NCI-H1694 treated with DMSO at 0.1 percent for 48 hours (cell line): ENCODE measurements around the gene DDX47.
"Not testable (repeated sequence)": the region's sequence is repeated elsewhere in the genome, so short reads cannot be mapped to it uniquely, and the experiment has no call there.

ENCODE experiments used
- DNase-seq: peaks from one replicate; lab custom pipeline; 2025; lab: John Stamatoyannopoulos, UW

The DDX47 gene

DNA sequence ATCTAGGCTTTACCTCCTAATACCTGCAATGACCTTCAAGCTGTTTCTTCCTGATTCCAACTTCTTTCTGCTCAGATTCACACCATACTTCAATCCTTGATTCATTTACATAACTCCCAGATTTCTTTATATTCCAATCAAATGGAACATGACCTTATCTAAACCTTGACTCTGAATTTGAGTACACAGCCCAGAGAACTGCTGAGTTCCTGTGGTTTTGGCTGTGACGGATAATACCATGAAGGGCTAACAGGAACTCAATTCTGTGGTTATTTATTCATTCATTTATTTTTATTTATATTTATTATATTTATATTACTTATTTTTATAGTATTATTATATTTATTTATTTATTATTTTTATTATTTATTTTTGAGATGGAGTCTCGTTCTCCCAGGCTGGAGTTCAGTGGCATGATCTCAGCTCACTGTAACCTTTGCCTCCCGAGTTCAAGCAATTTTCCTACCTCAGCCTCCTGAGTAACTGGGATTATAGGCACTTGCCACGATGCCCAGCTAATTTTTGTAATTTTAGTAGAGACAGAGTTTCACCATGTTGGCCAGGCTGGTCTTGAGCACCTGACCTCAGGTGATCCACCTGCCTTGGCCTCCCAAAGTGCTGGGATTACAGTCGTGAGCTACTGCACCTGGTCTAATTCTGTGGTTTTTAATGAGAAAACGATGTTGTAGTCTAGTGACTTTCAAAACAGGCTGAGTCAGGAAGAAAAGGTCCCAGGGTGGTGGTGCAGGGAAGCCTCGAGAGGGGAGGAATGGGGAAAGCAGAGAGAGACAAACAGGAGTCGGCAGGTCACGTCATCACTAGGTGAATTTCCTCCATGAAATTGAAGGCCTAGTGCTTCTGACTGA, 16.0 kb upstream of the DDX47 start:
- DNase-seq: no peak

DNA sequence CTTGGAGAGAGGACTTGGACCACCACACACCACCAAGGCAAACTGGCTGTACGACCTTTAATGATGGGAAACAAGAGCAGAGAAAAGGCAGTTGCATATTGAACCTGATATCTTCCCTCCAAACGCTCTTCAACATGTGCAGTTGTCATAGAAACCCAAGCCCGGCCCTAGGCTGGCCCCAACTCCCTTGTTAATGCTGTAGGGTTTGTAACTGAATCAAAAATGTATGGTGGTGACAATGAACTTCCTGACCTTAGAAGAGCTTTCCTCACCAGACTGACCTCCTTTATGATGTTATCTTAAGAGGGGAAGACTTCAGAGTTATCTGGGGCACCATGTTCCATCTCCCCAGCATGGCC, 15.4 kb upstream of the DDX47 start:
- DNase-seq: no peak

DNA sequence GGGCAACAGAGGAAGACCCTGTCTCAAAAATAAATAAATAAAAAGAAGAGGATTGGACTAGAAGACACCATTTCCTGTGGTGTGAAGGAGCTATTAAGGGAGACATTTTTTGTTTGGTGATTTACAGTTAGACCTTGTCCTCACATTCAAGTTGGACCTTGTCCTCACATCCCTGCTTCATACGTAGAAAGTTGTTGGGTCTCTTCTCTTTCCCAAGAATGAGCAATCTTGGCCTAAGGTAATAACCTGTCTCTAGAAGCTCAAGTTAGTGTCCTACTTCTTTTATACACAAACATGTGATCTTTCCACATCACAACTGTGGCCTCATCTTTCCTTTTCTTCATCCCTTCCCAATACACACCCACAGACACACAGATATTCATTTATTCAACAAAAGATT, 14.7 kb upstream of the DDX47 start:
- no peak for DNase-seq

DNA sequence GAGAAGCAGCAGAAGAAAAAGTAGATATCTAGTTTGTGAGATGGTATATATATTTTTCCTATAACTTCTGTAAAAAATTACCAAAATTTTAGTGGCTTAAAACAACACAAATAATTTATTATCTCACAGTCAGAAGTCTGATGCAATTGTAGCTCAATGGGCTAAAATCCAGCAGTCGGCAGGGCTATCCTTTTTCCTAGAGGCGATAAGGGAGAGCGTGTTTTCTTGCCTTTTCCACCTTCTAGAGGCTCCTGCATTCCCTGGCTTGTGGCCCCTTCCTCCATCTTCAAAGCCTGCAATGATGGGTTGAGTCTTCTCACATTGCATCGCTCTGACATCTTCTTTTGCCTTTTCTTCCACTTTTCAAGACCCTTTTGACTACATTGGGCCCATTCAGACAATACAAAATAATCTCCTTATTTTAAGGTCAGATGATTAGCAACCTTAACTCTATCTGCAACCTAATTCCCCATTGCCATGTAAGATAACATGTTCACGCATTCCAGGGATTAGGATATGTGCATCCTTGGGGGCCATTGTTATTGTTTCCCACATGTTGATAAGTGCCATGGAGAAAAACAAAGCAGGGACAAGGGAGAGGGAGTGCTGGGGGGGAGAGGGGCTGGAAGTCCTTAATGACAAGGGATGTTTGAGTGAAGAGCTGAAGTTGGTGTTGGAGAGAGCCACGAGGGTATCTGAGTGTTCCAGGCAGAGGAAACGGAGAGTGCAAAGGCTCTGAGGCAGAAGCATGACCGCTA, 13.8 kb upstream of the DDX47 start:
- no peak for DNase-seq

DNA sequence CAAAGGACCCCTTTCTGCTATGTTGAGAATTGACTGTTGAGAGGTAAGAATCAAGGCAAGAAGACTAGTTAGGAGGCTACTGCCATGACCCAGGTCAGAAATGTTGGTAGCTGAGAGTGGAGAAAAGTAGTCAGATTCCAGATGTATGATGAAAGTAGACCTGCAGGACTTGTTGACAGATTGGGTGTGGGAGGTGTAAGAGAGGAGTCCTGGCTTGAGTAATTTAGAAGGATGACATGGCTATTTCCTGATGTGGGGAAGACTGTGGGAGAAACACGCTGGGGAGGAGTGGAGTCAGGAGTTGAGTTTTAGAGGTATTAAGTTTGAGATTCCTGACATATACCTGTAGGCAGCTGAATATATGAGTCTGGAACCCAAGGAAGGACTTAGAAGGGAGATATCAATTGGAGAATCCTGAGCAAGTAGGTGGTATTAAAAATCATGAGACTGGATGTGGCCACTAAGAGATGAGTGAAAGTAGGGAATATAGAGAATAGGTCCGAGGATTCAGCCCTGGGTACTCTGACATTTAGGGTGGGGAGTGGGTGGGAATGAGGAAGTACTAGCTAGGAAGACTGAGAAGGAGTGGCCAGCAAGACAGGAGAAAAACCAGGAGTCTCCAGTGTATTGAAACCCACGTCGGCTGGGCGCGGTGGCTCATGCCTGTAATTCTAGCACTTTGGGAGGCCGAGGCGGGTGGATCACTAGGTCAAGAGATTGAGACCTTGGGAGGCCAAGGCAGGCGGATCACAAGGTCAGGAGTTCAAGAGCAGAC, 12.6 kb upstream of the DDX47 start:
- DNase-seq: no peak

DNA sequence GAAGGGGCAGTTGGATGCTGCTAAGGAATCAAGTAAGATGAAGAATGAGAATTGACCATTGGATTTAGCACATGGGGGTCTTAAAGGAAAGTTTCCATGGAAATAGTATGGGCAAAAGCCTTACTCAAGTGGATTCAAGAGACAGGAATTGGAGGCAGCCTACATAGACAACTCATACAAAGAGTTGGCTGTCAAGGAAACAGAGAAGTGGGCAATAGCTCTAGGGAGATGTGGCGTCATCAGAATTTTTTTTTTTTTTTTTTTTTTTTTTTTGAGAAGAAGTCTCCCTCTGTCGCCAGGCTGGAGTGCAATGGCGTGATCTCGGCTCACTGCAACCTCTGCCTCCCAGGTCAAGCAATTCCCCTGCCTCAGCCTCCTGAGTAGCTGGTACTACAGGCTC, 11.5 kb upstream of the DDX47 start:
- not testable (repeated sequence) for DNase-seq

DNA sequence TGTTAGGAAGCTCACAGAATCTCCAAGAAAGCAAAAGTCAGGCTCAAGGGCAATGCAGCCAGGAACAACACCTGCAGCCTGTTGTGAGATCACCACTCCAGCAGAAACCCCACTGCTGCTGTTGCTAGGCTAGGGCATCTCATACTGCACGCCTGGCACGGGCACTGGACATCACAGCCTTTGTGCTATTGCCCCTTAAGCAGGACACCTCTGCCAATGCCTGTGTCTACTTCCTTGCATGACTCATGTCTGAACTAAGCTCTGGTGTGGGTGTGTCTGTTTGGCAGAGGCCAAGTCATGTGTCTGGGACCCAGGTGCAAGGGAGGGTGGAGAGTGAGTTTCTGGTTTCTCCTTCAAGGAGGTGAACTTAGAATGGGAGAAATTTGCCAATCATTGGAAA, 10.0 kb upstream of the DDX47 start:
- no peak for DNase-seq

DNA sequence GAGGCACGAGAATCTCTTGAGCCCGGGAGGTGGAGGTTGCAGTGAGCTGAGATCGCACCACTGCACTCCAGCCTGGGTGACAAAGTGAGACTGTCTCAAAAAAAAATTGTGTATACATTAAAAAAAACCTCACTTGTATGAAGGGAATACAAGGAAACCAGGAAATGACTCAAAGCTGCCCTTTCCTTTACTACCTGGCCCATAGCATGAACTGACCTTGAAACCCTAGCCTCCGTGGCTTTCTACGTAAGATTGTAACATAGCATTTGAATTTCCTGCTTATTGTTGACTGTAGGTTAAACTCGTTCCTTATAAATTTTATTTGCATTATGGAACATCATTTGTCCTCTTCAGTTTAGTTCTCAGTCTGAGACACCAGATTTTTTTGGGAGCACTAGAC, 9.1 kb upstream of the DDX47 start:
- no peak for DNase-seq

DNA sequence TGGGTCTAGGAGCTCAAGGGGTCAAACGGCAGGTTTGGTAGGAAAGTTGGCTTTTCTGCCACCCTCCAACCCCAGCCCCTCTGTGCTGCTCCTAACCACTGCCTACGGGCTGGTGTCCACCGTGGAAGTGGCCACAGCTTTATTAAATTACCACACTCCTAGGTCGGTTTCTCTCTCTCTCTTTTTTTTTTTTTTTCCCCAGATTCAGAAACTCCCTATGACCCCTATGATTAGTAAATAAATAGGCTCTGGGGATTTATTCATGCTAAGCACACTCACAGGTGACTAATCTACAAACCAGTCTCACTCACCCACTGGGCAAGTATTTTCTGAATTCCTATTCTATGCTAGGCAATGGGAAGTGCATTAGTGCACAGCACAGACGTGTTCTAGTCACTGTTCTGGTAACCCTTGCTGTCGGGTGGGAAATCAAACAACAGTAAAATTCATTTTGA, 8.7 kb upstream of the DDX47 start:
- DNase-seq: no peak

DNA sequence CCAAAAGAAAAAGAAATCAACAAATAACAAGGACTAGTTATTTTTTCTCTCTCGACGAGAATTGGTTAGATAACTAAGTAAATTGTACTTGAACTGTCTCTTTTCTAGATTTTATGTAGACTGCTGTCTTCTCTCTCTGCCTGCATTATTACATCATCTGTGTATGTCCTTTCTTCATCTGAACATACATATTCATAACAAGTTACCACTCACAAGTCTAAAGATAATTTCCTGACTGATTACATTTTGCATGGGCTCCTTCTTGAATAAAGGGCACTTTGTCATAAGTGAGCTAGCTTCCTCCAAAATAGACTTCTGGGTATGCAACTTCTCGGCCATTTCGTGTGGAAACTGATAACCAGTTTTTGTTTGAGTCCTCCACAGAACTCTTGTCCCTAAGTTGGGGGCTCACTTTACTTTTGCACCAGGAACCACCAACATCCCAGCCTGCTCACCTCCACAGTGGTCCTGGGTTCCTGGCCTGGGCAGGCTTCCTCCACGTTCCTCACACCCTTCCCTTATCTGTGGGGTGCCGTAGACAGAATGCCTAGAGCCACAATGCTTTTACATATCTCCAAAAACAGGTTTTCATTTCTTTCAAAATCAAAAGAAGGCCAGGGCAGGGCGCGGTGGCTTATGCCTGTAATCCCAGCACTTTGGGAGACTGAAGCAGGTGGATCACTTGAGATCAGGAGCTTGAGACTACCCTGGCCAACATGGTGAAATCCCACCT, 6.2 kb upstream of the DDX47 start:
- no peak for DNase-seq

DNA sequence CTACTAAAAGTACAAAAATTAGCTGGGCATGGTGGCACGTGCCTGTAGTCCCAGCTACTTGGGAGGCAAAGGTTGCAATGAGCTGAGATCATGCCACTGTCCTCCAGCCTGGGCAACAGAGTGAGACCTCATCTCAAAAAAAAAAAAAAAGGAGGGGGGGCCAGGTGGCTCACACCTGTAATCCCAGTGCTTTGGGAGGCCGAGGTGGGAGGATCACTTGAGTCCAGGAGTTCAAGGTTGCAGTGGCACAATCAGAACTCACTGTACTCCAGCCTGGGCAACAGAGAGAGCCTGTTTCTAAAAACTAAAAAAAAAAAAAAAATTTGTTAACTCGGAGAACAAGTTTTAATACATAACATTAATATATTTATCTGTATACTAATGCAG, 5.6 kb upstream of the DDX47 start:
- not testable (repeated sequence) for DNase-seq

DNA sequence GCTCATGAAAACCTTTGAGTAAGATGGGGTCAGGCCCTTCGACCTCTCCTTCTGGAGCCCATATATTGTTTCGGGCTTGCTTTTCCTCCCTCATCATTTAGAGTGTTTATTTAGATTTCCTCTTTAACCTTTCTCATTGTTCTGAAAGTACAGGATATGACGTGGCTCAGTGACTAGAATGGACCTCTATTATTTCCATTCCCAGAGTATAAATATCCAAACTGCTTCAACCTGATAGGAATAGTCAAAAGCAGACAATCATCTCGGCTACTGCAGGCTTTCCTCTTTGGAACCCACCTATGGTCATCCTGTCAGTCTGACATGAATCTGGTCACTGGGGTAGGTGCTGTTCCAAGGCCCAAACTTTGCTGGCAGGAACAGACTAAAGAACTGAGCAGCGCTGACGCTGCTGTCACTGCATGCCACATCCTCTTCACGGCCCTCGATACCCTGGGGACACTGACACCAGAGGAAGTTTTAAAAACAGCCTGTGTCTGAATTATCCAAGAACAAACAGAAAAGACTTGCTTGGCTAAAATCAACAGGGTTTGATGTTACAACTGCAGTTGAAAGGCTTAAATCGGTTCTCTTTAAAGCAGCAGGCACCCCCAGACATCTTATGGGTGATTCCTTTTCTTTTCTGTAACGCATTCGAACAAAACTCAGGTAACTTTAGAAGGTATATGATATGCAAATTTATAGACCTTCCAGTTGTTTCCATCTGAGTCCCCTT, 5.0 kb upstream of the DDX47 start:
- DNase-seq: no peak

DNA sequence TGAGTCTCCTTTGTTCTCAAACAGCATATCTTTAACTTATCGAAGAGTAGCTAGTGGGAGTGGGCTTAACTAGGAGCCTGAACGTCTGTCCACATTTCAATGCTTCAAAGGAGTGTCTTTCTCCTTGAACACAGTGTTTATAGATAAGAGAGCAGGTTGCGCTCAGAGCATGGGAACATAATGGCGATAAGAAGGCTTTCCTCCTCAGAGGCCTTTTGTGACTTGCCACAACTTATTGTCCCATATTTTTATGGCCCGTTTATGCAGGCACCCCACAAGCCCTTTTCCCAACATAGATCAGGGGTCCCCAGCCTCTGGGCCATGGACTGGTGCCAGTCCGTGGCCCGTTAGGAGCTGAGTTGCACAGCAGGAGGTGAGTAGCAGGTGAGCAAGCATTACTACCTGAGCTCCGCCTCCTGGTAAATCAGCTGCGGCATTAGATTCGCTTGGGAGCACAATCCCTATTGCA, 2.6 kb upstream of the DDX47 start:
- no peak for DNase-seq

DNA sequence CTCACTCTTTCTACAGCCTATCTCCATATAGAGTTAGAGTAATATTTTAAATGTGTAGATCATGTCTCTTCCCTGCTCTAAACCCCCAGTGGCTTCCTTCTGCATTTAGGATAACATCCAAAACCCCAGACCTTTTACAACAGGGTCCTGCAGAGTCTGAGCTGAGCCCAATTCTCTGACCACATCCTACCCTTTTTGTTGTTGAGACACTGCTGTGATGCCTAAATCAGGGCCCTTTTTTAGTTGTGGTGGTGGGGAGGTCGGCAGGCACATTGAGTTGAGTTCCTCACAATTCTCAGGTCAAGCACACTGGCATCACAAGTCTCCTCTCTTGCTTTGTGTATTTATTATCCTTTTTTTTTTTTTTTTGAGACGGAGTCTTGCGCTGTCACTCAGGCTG, 1.8 kb upstream of the DDX47 start:
- DNase-seq: no peak

DNA sequence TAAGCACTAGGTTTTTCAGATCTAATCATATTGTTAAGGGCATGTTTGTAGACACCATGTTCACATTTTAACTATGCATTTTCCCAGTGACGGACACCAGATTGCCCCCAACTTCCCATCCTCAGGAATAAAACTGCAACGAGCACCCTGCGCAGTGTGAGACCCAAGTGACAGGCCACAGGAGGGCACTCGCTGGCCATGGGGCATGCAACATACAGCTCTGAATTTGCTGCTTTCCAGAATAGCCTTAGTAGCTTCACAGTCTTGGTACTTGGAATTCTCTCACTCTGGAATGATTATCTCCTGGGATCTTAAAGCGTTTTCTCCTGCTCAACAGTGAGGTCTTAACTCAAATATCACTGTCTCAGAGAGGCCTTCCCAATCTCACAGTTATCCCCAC, 972 bp upstream of the DDX47 start:
- DNase-seq: no peak

DNA sequence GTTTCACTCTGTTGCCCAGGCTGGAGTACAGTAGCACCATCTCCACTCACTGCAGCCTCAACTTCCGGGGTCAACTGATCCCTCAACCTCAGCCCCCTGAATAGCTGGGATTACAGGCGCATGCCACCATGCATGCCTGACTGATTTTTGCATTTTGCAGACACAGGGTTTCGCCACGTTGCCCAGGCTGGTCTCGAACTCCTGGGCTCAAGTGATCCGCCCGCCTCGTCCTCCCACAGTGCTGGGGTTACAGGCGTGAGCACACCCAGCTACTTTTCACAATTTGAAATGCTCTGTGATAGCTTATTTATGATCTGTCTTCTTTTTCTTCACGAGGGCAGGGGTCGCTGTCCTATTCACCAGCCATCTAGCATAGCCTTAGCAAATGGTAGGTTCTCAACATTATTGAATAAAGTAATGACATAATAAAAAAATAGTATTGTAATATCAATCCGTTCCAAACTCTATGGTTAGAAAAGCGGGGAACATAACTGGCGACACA, 477 bp upstream of the DDX47 start:
- DNase-seq: peak; percentile 85

DNA sequence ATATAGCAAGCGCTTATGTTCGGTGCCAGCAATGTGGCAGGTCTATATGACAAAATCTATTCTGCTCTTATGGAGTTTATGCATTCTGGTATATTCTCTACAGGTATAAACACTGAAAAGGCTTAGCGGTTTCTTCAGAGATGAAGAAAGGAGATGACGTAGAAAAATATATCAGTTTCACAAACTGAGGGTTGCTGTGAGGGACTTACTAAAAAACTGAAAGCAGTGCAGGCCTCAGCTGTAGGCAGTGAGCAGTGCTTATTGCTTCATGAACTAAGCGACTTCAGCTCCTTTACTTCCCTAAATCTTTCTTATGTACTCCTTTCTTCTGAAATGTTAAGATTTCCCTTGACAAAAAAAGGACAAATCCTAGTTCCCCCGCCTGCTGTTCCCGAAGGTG, 4.5 kb downstream of the DDX47 start:
- no peak for DNase-seq

DNA sequence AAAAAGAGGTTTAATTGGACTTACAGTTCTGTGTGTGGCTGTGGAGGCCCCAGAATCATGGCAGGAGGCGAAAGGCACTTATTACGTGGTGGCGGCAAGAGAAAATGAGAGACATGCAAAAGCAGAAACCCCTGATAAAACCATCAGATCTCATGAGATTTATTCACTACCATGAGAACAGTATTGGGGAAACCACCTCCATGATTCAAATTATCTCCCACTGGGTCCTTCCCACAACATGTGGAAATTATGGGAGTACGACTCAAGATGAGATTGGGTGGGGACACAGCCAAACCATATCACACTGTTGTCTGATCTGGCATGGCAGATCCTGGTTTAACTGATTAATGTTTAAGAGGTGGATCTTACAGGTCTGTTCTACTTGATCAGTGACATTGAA, 5.6 kb downstream of the DDX47 start:
- DNase-seq: no peak

DNA sequence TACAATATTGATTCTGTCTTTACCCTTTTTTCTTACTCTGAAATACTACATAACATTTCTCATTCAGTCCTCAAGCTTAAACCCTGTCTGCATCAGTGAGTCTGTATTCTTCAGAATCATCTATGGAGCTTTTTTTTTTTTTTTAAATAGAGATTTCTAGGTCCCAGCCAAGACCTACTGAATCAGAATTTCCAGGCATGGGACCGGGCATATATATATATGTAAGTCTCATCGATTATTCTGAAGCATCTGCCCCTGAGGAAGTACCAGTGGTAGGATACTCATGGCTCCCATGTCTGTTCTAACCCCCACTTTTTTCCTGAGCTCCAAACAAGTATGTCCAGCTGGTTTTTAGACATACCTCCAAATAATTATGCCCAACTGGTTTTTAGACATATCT, 6.1 kb downstream of the DDX47 start:
- DNase-seq: no peak

DNA sequence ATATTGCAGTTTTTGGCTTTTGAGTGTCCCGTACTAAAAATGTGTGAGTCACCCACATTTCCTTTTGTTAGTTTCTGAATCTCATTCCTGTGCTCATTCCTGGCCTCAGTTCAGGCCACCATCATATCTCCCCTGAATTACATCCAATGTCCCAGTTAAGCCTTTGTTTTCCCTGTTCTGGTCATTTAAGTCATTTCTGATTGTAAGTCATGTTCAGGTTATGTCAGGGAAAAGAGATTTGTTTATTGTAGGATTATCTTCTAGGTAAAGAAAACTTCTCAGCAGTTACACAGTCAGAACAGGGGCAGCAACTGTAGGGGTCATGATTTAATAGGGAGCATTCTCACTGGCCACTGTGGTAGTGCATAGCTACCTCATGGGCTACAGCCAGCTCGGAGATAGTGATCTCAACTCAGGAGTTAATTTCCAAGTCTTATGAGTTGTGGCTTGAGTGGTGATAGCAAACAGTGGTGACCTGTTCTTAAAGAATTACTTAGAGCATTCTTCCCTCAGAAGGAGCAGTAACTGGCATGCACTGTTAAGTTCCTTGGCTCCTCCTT, 6.7 kb downstream of the DDX47 start:
- no peak for DNase-seq

DNA sequence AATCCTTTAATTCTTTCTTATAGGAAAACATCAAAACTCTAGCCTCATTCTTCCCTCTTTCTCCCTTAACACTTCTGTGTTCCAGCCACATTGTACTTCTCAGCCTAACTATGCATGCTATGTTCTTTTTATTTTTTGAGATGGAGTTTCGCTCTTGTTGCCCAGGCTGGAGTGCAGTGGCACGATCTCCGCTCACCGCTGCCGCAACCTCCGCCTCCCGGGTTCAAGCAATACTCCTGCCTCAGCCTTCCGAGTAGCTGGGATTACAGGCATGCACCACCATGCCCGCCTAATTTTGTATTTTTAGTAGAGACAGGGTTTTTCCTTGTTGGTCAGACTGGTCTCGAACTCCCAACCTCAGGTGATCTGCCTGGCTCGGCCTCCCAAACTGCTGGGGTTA, 7.2 kb downstream of the DDX47 start:
- not testable (repeated sequence) for DNase-seq
